HG03457 (cell line): ENCODE data around the gene SBF1.
"Not testable (repeated sequence)": the region's sequence is repeated elsewhere in the genome, so short reads cannot be mapped to it uniquely, and the experiment has no call there.

Experiments
- ATAC-seq: cut with Tn5 transposase; IDR thresholded peaks from one replicate; pipeline ENCODE4 v1.9.1; 2021; ENCODE audit warnings: moderate number of reproducible peaks; ENCODE audit not compliant: unreplicated experiment

The SBF1 gene, protein sequence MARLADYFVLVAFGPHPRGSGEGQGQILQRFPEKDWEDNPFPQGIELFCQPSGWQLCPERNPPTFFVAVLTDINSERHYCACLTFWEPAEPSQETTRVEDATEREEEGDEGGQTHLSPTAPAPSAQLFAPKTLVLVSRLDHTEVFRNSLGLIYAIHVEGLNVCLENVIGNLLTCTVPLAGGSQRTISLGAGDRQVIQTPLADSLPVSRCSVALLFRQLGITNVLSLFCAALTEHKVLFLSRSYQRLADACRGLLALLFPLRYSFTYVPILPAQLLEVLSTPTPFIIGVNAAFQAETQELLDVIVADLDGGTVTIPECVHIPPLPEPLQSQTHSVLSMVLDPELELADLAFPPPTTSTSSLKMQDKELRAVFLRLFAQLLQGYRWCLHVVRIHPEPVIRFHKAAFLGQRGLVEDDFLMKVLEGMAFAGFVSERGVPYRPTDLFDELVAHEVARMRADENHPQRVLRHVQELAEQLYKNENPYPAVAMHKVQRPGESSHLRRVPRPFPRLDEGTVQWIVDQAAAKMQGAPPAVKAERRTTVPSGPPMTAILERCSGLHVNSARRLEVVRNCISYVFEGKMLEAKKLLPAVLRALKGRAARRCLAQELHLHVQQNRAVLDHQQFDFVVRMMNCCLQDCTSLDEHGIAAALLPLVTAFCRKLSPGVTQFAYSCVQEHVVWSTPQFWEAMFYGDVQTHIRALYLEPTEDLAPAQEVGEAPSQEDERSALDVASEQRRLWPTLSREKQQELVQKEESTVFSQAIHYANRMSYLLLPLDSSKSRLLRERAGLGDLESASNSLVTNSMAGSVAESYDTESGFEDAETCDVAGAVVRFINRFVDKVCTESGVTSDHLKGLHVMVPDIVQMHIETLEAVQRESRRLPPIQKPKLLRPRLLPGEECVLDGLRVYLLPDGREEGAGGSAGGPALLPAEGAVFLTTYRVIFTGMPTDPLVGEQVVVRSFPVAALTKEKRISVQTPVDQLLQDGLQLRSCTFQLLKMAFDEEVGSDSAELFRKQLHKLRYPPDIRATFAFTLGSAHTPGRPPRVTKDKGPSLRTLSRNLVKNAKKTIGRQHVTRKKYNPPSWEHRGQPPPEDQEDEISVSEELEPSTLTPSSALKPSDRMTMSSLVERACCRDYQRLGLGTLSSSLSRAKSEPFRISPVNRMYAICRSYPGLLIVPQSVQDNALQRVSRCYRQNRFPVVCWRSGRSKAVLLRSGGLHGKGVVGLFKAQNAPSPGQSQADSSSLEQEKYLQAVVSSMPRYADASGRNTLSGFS (N-terminal part only)

GRCh38 chr22:50474710-50475651 lies at the start of gene SBF1:
Gene SBF1, minus strand, starts transcription at chr22:50475035. Its CDS starts 195 bp downstream, at chr22:50474840.
- ATAC-seq: peak; percentile 42

DNA sequence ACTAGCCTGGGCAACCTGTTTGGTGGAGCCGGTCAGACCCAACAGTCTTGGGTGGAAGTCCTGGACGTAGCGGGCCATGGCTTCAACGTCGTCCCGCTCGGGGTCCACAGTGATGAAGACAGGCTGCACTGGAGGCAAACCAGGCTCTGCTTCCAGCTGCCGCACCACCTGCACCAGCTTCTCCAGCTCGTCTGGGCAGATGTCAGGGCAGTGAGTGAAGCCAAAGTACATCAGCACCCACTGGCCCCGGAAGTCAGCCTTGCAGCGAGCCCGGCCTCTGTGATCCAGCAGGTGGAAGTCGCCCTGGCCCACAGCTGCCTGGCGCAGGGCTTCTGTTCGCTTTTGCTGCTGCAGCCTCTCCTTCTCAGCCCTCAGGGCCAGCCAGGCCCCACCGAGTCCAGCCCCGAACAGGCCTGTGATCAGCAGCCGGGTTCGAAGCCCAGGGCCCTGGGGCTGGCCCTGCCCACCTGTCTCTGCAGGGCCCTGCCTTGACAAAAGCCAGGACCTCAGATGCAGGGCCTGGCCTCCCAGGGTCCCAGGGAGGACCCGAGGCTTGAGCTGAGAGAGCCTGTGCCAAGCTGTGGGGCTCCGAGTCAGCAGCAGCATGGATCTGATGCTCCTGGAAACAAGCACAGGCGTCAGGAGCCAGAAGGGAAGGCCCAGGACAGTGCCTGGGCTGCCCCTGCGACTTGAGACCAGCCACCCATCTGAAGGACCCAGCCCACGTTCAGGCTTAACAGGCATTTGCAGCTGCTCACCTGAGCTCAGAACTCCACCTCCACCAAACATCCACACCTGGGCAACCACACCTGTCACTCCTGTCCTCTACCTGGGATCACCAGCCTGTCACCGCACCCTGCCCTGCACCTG lies 49.2 kb upstream of the SBF1 start:
- no peak for ATAC-seq

DNA sequence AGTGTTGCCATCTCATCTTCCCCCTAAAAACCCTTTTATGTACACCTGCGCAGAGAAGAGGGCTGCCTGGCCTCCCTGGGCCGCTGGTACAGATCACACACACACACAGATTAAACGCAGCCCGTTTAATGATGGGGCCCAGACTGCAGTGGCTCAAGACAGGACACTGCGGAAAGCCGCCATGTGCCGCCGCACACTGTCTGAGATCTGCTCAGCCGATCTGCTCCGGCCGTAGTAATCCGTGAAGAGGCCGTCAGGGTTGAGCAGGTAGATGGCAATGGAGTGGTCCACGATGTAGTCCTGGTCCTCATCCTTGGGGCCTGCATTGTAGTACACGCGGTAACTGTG lies 48.6 kb upstream of the SBF1 start:
- ATAC-seq: no peak

DNA sequence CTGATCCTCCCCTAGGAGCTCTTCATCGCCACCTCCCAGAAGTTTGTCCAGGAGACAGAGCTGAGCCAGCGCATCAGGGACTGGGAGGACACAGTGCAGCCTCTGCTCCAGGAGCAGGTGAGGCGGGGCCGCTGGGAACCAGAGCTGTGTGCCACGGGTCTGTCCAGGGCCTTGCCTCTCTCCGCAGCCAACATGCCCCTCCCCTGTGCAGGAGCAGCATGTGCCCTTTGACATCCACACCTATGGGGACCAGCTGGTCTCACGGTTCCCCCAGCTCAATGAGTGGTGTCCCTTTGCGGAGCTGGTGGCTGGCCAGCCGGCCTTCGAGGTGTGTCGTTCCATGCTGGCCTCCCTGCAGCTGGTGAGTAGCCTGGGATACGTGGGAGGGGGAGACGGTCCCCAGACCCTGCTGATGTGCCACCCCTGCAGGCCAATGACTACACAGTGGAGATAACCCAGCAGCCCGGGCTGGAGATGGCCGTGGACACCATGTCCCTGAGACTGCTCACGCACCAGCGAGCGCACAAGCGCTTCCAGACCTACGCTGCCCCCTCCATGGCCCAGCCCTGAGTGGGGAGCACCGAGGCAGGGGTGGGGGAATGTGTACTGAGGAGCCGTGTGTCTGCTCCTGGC lies 48.1 kb upstream of the SBF1 start:
- ATAC-seq: no peak

DNA sequence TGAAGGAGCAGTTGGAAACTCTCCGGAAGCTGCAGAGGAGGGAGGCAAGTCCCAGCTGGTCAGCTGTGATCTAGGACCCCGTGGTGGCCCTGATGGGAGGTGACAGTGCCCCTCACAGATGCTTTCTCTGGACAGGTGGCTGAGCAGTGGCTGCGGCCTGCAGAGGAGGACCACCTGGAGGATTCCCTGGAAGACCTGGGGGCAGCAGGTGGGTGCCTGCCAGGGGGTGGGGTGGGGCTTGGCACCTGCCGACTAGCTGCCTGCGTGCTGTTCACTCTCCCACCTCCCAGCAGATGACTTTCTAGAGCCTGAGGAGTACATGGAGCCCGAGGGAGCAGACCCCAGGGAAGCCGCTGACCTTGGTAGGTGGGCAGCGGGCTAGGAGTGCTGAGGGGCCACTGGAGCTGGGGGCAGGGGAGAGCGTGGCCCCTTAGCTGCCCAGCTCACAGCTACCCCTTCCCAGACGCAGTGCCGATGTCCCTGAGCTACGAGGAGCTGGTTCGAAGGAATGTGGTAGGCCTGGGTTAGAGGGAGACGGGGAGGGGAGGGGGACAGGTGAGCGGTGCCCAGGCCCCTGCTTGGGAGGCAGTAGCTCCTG lies 47.5 kb upstream of the SBF1 start:
- ATAC-seq: no peak

- ATAC-seq: no peak
These were observed 46.9 kb upstream of the SBF1 start for GRCh38 chr22:50521710-50522109.

DNA sequence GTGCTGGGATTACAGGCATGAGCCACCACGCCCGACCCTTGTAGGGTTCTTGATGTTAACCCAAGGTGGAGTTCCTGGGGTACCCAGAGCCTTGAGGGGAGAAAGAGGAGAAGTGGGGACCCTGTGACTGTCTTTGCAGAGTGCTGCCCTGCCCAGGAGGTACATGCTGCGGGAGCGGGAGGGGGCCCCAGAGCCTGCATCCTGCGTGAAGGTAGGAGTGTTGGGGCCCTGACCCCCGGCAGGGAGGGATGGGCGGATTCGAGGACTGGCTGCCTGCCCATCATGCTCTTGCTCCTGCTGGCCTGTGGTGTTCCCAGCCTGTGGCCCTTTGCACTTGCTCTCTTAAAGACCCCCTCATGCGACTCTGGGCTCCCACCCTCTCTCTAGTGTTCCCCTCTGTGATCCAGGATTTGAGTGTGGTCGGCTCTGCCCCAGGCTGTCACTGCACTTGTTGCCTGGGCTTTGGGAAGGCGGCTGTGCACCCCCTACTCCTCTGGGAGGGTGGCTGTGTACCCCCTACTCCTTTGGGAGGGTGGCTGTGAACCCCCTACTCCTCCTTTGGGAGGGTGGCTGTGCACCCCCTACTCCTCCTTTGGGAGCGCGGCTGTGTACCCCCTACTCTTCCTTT lies 46.1 kb upstream of the SBF1 start:
- no peak for ATAC-seq

DNA sequence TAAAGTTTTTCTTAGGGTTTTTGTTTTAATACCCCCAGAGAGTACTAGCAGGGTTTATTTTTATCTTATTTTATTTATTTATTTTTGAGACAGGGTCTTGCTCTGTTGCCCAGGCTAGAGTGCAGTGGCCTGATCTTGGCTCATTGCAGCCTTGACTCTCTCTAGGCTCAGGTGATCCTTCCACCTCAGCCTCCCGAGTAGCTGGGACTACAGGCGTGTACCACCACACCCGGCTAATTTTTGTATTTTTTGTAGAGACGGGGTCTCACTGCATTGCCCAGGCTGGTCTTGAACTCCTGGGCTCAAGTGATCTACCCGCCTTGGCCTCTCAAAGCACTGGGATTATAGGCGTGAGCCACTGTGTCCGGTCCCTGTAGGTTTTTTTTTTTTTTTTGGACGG lies 45.3 kb upstream of the SBF1 start:
- ATAC-seq: not testable (repeated sequence)

DNA sequence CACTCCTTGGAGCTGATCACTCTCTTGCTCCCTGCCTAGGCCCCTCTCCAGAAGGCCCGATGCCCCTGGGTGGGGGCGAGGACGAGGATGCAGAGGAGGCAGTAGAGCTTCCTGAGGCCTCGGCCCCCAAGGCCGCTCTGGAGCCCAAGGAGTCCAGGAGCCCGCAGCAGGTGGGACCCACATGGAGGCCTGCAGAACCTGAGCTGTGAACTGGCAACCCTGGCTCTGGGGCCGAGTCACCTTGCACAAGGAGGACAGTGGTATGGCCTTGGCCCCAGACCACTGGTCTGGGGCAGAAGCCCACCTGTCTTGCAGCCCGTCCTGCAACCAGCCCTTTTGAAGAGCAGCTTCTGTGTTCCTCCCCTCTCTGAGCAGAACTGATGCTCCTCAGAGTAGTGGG lies 44.3 kb upstream of the SBF1 start:
- no peak for ATAC-seq

- no peak for ATAC-seq
These were observed 43.8 kb upstream of the SBF1 start for GRCh38 chr22:50518606-50519005.

DNA sequence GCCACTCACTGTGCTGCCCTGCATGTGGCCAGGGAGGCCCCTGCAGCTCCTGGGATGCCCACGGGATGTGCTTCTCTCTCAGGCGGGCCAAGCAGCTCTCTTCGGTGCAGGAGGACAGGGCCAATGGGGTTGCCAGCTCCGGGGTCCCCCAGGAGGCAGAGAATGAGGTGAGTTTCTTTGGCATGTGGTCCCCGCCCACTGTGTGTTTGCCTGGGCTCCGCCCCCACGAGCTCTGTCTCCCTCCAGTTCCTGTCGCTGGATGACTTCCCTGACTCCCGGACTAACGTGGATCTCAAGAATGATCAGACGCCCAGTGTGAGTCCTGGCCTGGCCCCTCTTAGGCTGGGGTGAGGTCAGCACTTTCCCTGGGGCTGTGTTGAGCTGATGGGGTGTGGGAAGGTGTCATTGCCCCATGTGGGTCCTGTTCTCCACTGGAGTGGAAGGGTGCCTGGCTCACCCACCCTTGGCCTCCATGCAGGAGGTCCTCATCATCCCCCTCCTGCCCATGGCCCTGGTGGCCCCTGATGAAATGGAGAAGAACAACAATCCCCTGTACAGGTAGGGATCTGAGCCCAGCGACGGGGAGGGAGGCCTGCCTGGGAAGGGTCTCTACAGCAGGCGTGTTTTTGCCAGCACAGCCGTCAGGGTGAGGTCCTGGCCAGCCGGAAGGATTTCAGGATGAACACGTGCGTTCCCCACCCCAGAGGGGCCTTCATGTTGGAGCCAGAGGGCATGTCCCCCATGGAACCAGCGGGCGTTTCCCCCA lies 42.8 kb upstream of the SBF1 start:
- no peak for ATAC-seq

DNA sequence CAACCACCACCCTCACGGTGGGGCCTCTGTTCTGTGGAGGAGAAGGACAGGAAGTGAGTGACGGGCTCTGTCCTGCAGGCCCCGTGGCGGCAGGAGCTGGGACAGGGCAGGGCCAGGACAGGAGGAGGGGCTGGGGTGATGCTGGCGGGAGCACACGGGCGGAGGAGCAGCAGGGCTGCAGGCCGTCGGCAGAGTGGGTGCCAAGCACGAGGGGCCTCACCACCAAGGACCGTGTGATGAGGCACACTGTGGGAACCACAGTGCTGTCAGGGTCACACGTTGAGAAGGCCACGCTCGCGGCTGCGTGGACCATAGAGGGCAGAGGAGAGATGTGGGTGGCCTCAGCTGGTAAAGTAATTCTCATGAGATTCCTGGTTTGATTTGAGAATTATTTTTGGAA lies 42.1 kb upstream of the SBF1 start:
- ATAC-seq: no peak

GRCh38 chr22:50516068-50516467 lies 41.2 kb upstream of the SBF1 start:
- no peak for ATAC-seq

- no peak for ATAC-seq
These were observed 38.3 kb upstream of the SBF1 start for GRCh38 chr22:50513175-50513574.

DNA sequence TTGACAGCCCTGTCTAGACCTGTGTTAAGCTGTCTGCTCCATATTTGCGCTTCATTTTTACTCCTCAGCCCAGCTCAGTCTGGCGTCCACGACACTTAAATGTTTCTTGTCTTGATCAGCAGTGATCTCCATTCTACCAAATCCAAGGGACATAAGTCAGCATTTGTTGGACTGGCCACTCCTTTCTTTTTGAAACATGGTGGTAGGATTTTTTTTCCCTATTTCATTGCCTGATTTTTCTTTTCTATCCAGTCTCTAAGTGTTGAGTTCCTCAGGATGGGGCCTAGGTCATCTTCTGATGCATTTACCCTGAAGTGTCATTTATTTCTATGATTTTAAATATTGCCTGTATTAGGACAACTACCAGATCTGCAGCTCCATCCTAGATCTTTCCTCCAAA lies 34.1 kb upstream of the SBF1 start:
- ATAC-seq: no peak

DNA sequence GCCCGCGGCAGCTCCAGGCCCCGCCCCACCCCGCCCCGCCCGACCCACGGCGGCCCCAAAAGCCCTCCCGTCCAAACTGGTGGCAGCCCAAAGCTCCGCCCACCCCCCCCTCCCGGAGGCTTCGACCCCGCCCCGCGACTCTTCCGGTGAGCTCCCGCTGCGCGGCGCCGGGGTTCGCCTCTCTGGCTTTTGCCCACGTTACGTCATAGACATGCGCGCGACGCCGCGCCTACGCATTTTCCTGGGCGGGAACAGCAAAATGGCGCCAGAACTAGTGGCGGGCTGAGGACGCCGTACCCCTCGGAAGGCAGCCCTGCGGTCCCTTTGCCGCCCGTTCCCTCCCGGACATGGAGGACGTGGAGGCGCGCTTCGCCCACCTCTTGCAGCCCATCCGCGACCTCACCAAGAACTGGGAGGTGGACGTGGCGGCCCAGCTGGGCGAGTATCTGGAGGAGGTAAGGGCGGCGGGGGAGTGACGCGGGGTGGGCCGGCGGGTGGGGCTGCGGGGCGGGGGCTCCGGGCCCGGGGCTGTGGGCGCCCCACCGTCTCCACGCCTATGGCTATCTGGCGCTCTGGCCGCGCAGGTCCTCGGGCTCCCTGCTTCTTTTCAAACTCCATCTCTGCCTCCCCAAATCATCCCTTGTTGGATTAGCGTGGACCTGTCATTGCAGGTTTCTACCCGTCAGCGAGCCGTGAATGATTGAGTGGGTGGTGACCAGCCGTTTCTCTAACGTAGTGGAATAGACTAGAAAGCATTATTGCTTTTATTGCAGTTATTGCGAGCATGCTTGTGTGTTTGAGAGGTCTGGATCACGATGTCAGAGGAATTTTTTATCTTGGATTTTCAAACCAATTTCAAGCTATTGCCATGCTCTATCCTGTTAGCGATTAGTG lies 33.4 kb upstream of the SBF1 start, which contains the start of gene NCAPH2:
NCAPH2 (plus strand) TSS at position 234 of the 894 bp plus-strand sequence; CDS start at position 348, 114 bp downstream.
- peak; percentile 37 for ATAC-seq
